Suppressor macrophage treated with lipopolysaccharide for 4 hours (primary cell): ENCODE measurements around the gene SUPT6H.

Source experiments
- DNase-seq: peaks from one replicate; pipeline ENCODE4 v3.0.0-alpha.2; 2020

The SUPT6H gene

GRCh38 chr17:28740406-28741357 is 78.7 kb downstream of the SUPT6H start:
- no peak for DNase-seq

DNA sequence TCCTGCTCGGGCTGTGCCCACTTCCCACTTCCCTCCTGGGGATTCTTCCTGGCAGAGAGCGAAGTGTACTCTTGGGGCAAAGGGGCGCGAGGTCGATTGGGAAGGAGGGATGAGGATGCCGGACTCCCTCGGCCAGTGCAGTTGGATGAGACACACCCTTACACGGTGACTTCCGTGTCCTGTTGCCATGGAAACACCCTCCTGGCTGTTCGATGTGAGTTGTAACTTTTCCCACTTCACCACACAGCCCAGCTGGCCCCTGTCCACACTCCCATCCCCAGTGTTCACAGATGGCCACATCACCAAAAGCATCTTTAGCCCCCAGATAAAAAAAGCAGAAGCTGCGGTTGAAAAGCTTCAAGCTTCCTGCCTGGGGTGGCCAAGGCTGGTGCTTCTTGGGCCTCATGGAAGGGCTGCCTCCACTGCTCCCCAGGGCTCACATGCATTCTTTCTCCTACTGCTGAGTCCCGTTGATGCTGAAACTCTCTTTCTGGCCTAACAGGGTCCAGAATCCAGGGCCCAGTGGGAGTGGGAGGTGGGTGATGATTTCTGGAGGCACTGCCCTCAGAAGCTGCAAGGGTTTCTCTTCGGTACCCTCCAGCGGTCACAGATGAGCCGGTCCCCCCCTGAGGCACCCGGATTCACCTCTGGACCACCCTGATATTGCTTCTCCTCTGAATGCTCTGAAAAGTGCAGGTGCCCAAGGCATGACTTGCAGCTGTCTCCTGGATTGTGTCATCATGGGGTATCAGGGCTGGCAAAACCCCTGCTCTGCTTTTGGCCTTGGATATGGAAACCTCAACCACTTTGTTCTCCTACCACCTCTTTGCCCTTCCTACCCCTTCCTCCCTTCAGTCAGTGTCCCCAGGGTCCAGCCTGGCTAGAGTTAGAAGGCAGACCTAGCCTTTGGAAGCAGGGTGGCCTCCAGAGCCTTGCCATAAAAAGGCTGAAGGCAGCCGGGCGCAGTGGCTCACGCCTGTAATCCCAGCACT is 79.6 kb downstream of the SUPT6H start:
- peak; percentile 63 for DNase-seq

DNA sequence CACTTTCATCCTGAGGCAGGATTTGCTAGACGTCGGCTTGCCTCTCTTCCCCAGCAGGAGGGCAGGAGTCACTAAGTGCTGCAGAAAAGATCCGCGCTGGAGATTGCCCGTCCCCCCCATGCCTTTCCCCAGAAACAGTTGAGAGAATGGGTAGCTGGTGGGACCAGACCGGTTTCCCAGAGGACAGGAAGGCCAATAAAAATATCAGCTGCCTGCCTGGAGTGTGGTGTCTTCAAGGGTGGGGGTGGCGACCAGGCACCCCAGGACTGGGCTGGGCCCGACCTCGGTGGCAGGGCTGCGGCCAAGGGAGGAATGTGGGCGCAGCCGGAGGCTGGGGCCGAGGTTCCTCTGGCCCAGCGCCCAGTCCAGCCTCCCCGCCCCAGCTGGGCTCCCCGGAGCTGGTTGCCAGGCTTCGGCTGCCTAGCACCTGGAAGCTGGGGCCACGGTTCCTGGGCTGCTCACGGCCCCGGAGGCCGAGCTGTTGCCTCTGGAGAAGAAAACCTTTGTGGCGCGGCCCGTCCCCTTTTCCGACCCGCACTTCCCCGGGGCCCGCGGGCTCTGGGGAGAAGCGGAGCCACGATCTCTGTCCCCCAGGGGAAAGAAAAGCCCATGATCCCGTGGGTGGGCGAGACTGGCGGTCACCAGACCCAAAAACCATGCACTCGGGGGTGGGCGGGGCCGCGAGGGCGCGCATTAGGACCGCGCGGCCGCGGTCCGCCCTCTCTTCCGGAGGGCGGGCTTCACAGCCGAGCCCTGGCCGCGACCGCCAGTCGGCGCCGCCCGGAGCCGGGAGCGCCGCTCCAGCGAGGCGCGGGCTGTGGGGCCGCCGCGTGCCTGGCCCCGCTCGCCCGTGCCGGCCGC is 81.5 kb downstream of the SUPT6H start, which contains the start of gene TRAF4:
Gene TRAF4 (plus strand): TSS at position 769 of the 861 bp plus-strand sequence. CDS start 102 bp downstream, outside the sequence.
- peak; percentile 88 for DNase-seq

- DNase-seq, result peak; percentile 37
Measured at GRCh38 chr17:28744104-28744971, 82.3 kb downstream of the SUPT6H start.

DNA sequence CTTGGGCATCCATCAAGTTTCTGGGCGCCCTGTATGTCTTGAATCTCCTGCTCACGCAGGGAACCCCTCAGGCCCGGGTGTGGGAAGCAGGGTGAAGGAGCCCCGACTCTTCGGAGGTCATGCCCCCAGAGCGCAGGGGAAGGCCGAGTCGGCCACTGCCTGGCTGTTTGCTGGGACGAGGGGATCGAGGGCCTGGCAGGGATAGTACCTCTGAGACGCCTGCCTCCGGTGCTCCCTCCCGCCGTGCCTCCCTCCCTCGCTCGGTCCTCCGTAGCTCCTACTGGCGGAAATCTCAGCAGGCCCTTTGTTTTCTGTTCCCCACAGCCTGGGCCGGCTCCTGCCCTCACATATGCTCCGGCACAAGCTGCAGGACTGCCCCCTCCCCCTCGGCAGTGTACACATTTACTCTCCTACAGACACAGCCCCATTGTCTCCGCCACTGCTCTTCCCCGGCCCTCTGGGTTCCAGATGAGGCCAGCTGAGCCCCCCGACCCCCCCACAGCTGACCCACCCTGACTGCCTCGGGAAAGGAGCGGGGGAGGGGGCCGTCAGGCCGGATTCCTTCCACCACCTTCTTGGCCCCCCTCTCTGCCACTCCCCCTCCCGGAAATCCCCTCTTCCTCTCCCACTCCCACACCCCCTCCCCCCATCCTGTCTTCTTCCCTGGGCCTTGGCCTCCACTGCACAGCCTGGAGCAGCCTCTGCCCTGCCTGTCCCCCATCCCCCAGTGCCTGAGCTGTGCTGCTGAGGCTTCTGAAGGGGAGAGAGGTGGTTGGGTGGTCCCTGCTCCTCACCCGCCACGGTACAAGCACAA is 83.2 kb downstream of the SUPT6H start:
- peak; percentile 32 for DNase-seq

GRCh38 chr17:28745786-28746411 is 83.9 kb downstream of the SUPT6H start:
- no peak for DNase-seq

- no peak for DNase-seq
Measured at GRCh38 chr17:28746611-28747050, 84.6 kb downstream of the SUPT6H start.

DNA sequence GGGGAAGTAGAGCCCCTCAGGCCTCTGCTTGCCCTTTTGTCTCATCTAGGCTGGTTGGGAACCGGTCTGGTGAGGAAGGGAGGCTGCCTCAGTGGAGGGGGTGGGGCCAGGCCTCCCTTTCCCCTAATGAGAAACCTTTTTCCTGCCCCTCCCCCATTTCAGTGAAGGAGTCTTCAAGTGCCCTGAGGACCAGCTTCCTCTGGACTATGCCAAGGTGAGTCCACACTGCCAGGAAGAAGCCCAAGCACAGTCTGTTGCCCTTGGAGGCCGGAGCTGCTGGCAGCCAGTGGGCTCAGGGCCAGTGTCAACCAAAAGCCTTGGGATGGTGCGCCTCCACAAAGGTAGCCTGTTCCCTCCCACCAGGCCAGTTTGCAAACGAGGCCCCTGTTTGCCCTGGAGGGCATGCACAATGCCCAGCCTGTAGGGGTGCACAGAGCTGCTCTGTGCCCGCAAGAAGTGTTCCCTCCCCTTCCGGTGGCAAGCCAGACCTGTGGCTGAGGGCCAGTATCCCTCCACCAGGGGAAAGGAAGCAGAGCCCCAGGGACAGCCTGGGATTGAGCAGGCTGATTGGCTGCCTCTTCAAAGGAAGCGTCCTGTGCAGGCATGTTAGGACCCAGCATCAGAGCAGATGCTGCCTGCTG is 85.2 kb downstream of the SUPT6H start:
- DNase-seq, result no peak

- no peak for DNase-seq
Measured at GRCh38 chr17:28747801-28748750, 86.1 kb downstream of the SUPT6H start.

GRCh38 chr17:28748852-28749515 is 87.0 kb downstream of the SUPT6H start:
- DNase-seq, result no peak

DNA sequence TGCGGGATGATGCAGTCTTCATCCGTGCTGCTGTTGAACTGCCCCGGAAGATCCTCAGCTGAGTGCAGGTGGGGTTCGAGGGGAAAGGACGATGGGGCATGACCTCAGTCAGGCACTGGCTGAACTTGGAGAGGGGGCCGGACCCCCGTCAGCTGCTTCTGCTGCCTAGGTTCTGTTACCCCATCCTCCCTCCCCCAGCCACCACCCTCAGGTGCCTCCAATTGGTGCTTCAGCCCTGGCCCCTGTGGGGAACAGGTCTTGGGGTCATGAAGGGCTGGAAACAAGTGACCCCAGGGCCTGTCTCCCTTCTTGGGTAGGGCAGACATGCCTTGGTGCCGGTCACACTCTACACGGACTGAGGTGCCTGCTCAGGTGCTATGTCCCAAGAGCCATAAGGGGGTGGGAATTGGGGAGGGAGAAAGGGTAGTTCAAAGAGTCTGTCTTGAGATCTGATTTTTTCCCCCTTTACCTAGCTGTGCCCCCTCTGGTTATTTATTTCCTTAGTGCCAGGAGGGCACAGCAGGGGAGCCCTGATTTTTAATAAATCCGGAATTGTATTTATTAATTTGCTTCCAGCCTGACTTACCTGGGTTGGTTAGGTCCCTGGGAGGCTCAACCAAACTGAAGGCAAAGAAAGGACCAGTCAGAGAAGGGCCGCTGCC is 87.6 kb downstream of the SUPT6H start:
- no peak for DNase-seq

DNA sequence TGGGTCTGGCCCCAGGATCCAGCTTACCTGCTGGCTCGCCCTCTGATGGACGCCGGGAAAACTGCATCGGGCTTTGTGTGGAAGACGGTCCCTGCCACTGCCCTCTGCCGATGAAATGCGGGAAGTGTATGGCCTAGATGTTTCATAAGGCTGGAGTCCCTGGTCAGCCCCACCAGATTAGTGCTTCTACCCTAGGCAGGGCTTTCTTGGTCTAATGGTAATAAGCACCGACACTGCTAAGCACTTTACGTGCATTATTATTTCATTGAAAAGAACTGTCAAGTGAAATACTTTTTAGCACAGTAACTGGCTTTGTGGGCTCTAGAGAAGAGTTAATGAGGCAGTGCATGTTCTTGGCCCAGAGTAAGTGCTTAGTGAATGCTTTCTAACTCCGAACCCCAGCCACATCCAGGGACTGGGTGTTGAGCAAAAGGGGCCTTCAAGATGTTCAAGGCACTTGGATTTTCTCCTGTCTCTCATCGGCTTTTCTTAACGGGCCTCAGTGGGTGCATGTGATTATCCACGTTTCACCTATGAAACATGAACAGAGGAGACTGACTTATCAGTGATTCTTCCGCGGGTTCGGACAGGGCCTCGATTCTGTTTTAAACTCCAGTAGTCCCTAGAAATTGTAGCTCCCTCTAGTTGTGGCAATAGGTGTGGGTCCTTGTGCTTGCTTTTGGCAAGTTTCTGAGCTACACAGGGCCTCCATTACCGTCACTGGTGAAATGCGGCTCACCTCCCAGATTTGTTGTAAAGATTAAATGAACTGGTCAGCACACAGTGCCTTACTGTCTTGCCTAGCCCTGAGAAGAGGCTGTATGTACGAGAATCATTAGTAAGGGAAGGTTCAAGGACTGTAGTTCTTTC is 88.4 kb downstream of the SUPT6H start:
- peak; percentile 94 for DNase-seq

GRCh38 chr17:28751600-28752366 is 89.8 kb downstream of the SUPT6H start:
- DNase-seq, result no peak
